DND-41 (cell line): ENCODE results near the gene NME9.

Source experiments
- EZH2 ChIP-seq: IDR thresholded peaks from 3 replicates; pipeline ENCODE4 v1.6.1; 2012; ENCODE audit warnings: borderline replicate concordance, low read depth, mild to moderate bottlenecking, moderate library complexity, low read length, inconsistent platforms; ENCODE audit not compliant: severe bottlenecking
- TF ChIP-seq, protein P1 (sequence below): IDR thresholded peaks from 2 replicates; pipeline ENCODE4 v1.5.1; 2012; ENCODE audit warnings: borderline replicate concordance, low read length, moderate library complexity, mild to moderate bottlenecking; ENCODE audit not compliant: poor library complexity, severe bottlenecking; ENCODE audit errors: extremely low read depth

DNA sequence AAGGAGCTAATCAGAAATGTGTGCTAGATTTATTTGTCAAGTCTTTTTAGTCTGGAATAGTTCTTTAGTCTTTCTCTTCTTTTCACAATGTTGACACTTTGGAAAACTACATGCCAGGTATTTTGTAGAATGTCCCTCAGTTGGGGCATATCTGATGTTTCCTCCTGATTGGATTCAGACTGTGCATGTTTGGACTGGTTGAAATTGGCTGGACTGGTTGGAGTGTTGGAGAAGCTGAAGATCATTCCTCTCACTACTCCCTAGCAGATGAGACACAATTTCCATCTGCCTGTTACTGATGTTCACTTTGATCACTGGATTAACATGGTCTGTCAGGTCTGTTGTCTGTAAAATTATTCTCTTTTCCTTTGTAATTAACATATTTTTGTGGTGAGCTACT is 3.7 kb downstream of the NME9 start:
- no peak for TF ChIP-seq EZH2
- TF ChIP-seq, protein P1, sequence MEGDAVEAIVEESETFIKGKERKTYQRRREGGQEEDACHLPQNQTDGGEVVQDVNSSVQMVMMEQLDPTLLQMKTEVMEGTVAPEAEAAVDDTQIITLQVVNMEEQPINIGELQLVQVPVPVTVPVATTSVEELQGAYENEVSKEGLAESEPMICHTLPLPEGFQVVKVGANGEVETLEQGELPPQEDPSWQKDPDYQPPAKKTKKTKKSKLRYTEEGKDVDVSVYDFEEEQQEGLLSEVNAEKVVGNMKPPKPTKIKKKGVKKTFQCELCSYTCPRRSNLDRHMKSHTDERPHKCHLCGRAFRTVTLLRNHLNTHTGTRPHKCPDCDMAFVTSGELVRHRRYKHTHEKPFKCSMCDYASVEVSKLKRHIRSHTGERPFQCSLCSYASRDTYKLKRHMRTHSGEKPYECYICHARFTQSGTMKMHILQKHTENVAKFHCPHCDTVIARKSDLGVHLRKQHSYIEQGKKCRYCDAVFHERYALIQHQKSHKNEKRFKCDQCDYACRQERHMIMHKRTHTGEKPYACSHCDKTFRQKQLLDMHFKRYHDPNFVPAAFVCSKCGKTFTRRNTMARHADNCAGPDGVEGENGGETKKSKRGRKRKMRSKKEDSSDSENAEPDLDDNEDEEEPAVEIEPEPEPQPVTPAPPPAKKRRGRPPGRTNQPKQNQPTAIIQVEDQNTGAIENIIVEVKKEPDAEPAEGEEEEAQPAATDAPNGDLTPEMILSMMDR, result no peak
